ENCODE results near the gene COL4A4.

The COL4A4 gene

DNA sequence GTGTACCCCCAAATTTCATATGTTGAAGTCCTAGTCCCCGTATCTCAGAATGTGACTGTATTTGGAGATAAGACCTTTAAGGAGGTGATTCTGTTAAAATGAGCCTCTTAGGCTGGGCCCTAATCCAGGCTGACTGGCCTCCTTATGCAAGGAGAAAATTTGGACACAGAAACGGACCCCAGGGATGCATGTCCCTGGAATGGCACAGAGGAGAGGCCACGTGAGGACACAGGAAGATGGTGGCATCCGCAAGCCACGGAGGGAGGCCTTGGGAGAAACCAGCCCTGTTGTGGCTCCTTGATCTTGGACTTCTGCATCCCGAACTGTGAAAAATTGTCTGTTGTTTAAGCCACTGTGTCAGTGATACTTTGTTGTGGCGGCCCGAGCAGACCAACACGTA, 150.7 kb downstream of the COL4A4 start:
- no peak for TF ChIP-seq ZFX (IDR thresholded peaks at IDR 0.05; ENCODE audit: borderline replicate concordance)
- TF ChIP-seq, protein P1, sequence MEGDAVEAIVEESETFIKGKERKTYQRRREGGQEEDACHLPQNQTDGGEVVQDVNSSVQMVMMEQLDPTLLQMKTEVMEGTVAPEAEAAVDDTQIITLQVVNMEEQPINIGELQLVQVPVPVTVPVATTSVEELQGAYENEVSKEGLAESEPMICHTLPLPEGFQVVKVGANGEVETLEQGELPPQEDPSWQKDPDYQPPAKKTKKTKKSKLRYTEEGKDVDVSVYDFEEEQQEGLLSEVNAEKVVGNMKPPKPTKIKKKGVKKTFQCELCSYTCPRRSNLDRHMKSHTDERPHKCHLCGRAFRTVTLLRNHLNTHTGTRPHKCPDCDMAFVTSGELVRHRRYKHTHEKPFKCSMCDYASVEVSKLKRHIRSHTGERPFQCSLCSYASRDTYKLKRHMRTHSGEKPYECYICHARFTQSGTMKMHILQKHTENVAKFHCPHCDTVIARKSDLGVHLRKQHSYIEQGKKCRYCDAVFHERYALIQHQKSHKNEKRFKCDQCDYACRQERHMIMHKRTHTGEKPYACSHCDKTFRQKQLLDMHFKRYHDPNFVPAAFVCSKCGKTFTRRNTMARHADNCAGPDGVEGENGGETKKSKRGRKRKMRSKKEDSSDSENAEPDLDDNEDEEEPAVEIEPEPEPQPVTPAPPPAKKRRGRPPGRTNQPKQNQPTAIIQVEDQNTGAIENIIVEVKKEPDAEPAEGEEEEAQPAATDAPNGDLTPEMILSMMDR (IDR thresholded peaks at IDR 0.05) = no peak
- H3K27ac ChIP-seq = no peak overlapping the region

DNA sequence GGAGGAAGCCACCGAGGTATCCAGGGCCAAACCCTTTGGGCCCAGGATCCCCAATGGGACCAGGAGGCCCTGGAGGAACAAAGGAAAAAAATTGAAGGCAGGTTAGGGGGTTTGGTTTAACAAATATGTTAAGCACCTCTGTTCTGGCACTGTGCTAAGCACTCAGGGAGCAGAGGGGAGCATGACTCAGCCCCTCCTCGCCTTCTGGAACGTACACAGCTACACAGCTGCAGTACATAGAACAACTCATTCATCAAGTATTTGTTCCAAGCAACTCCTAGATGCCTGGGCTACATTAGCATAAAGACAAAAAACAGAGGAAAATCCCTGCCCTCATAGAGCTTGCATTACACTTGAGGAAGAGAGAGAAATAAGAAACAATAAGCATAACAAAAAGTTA, 153.6 kb downstream of the COL4A4 start:
- TF ChIP-seq, protein P1 (IDR thresholded peaks at IDR 0.05) = no peak
- no peak for TF ChIP-seq ZFX (IDR thresholded peaks at IDR 0.05; ENCODE audit: borderline replicate concordance)
- H3K27ac ChIP-seq = no peak overlapping the region

DNA sequence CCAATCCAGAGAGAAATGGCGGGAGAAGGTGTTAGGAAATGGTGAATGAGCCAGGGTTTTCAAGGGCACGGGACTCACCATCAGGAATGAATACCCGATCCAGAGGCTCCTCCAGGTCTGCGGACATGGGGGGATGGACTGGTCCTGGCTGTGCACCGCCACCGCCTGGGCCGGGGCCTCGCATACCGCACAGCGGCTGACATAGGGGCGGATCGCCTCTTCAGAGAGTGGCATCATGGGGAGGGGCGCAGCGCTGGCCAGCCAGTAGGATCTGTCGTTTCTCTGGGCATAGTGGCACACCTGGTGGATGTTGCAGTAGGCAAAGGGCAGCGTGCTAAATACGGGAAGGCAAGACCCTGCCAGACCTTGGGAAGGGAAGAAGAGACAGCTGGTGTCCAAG, 156.1 kb downstream of the COL4A4 start:
- TF ChIP-seq, protein P1 (IDR thresholded peaks at IDR 0.05) = no peak
- TF ChIP-seq ZFX (IDR thresholded peaks at IDR 0.05; ENCODE audit: borderline replicate concordance) = no peak
- no peak overlapping the region for H3K27ac ChIP-seq

DNA sequence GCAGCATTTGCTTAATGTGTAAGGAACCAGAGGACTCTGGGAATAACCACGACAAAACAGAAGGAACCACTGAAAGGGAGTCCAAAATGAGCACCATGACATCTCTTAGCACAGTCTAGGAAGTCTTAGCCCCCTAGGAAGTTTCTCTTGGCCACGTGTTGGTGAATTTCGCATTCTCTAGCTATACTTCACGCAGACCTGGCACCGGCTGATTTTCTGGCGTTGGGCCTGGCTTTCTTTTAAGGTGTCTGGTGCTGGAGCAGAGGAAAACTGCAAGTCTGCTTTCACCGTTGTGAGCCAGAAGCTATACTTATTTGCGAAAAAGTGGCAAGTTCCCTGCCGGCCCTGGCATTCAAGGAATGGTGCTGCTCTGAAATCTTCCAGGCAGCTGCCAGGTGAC, 156.9 kb downstream of the COL4A4 start:
- no peak for TF ChIP-seq ZFX (IDR thresholded peaks at IDR 0.05; ENCODE audit: borderline replicate concordance)
- TF ChIP-seq, protein P1 (IDR thresholded peaks at IDR 0.05) = no peak
- no peak overlapping the region for H3K27ac ChIP-seq

DNA sequence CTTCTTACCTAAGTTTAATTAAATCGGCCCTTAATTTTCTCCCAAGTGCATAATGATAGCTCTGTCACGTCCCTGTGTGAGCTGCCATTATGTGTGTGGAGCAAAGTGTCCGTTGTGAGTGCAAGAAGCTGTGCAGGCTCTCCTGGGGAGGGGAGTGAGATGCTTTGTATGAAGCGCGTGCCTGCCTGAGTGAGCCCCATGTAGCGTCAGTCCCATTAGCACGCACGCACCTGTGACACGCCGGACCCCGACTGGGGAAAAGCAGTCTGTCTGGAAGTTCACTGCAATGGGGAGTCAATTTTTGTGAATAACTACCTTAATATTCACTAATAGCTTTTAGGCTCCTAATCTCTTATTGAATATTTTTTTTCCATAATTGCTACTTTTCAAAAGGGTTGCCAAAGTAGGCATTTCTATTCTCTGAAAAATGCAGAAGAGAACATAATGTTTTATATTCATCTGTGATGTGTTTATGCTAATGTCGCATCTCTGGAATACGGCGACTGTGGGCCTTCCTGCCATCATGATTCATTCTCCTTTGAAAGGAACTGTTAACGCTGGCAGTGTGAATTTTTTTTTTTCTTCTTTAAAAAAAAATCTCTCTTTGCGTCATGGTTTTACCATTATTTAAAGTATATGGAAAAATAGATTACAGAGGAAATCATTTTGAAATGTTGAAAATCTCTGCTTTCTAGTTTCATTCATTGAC, 157.7 kb downstream of the COL4A4 start:
- TF ChIP-seq, protein P1 (IDR thresholded peaks at IDR 0.05) = no peak
- no peak for TF ChIP-seq ZFX (IDR thresholded peaks at IDR 0.05; ENCODE audit: borderline replicate concordance)
- H3K27ac ChIP-seq = no peak overlapping the region

DNA sequence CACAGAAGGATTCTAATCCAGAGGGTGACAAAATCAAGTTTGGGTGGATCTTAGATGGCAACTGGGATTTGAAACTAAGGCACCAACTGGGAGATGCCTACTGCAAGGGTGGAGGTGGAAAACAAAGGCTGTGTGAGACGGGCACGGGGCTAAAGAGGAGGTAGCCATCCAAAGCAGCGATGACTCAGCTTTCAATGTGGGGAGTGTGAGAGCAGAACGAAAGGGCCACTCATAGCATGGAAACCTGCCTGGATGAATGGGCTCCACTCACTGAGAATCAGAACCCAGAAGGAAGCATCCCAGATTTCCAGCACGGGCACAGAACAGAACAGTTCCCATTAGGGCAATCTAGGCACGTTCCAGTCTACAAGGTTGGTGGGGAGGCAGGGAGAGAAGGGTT, 159.5 kb downstream of the COL4A4 start:
- no peak for TF ChIP-seq ZFX (IDR thresholded peaks at IDR 0.05; ENCODE audit: borderline replicate concordance)
- TF ChIP-seq, protein P1 (IDR thresholded peaks at IDR 0.05) = no peak
- no peak overlapping the region for H3K27ac ChIP-seq

DNA sequence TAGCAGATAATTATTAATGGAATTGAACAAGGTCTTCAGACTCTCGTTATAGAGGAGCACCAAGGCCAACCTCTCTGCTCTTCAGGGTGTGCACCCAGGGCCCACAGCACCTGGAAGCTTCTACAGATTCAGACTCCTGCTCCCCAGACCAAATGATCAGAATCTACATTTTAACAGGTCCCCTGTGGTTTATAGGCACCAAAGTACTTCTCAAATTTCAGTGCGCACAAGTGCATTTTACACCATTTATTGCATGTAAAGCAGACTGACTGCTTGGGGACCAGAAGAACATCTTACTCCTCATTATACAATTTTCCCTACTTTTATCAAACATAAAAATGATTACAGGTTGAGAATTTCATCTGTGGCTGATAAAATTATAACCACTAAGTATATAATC, 163.9 kb downstream of the COL4A4 start:
- H3K27ac ChIP-seq = no peak overlapping the region
- no peak for TF ChIP-seq ZFX (IDR thresholded peaks at IDR 0.05; ENCODE audit: borderline replicate concordance)
- TF ChIP-seq, protein P1 (IDR thresholded peaks at IDR 0.05) = no peak
